SK-N-SH treated with all-trans-retinoic acid at 6 μM for 48 hours (cell line): Measurements from ENCODE around the gene CADM2.

Experiments
- ATAC-seq: fragments of 200-7000 bp; cut with Tn5 transposase; 3 replicates; pipeline ENCODE4 v1.9.1; 2020; ENCODE audit warnings: mild to moderate bottlenecking, moderate library complexity
- ARNTL ChIP-seq: fragments of 450-650 bp; formaldehyde crosslinking; IDR thresholded peaks from 2 replicates; pipeline ENCODE4 v1.5.0; 2020; ENCODE audit warnings: low read depth, mild to moderate bottlenecking, moderate library complexity, borderline replicate concordance
- BACH2 ChIP-seq: fragments of 250-450 bp; sonication (Bioruptor Pico); IDR thresholded peaks from 2 replicates; pipeline ENCODE4 v1.9.0; 2021; ENCODE audit warnings: mild to moderate bottlenecking, borderline replicate concordance
- CSDC2 ChIP-seq: fragments of 250-450 bp; sonication (Bioruptor Pico); IDR thresholded peaks from 2 replicates; pipeline ENCODE4 v1.5.0; 2020; ENCODE audit warnings: mild to moderate bottlenecking, moderate library complexity
- CSRNP3 ChIP-seq: fragments of 250-450 bp; sonication (Bioruptor Pico); IDR thresholded peaks from 2 replicates; pipeline ENCODE4 v1.5.1; 2021; ENCODE audit warnings: mild to moderate bottlenecking, moderate library complexity
- GLIS3 ChIP-seq: fragments of 250-450 bp; sonication (Bioruptor Pico); IDR thresholded peaks from 2 replicates; pipeline ENCODE4 v1.5.0; 2020; ENCODE audit warnings: mild to moderate bottlenecking, moderate library complexity
- ISL1 ChIP-seq: fragments of 250-450 bp; sonication (Bioruptor Pico); IDR thresholded peaks from 2 replicates; pipeline ENCODE4 v2.1.2; 2022; ENCODE audit warnings: mild to moderate bottlenecking, moderate library complexity
- OSR1 ChIP-seq: fragments of 250-450 bp; sonication (Bioruptor Pico); IDR thresholded peaks from 2 replicates; pipeline ENCODE4 v1.8.0; 2022; ENCODE audit warnings: moderate library complexity, mild to moderate bottlenecking, inconsistent platforms
- PATZ1 ChIP-seq: fragments of 250-450 bp; sonication (Bioruptor Pico); IDR thresholded peaks from 2 replicates; pipeline ENCODE4 v1.8.0; 2020; ENCODE audit warnings: mild to moderate bottlenecking, moderate library complexity, borderline replicate concordance
- PPARA ChIP-seq: fragments of 250-450 bp; sonication (Bioruptor Pico); IDR thresholded peaks from 2 replicates; pipeline ENCODE4 v1.5.0; 2020; ENCODE audit warnings: mild to moderate bottlenecking, borderline replicate concordance
- RARB ChIP-seq: fragments of 250-450 bp; sonication (Bioruptor Pico); IDR thresholded peaks from 2 replicates; pipeline ENCODE4 v1.8.0; 2021; ENCODE audit warnings: mild to moderate bottlenecking, moderate library complexity
- SNAI2 ChIP-seq: fragments of 250-450 bp; sonication (Bioruptor Pico); IDR thresholded peaks from 2 replicates; pipeline ENCODE4 v1.5.0; 2020; ENCODE audit warnings: mild to moderate bottlenecking, moderate library complexity
- TCF4 ChIP-seq: fragments of 250-450 bp; sonication (Bioruptor Pico); IDR thresholded peaks from 2 replicates; pipeline ENCODE4 v1.8.0; 2021; ENCODE audit warnings: mild to moderate bottlenecking, moderate library complexity, borderline replicate concordance
- TOX ChIP-seq: fragments of 250-450 bp; sonication (Bioruptor Pico); IDR thresholded peaks from 2 replicates; pipeline ENCODE4 v1.8.0; 2021; ENCODE audit warnings: mild to moderate bottlenecking, moderate library complexity, borderline replicate concordance
- ZC3H10 ChIP-seq: fragments of 250-450 bp; sonication (Bioruptor Pico); IDR thresholded peaks from 2 replicates; pipeline ENCODE4 v1.5.1; 2021; ENCODE audit warnings: mild to moderate bottlenecking, moderate library complexity
- ZFP3 ChIP-seq: fragments of 250-450 bp; sonication (Bioruptor Pico); IDR thresholded peaks from 2 replicates; pipeline ENCODE4 v1.5.0; 2020; ENCODE audit warnings: mild to moderate bottlenecking, moderate library complexity
- ZNF565 ChIP-seq: fragments of 450-650 bp; formaldehyde crosslinking; conservative IDR thresholded peaks from 2 replicates; pipeline ENCODE4 v1.5.0; 2020; ENCODE audit warnings: low read depth, mild to moderate bottlenecking, moderate library complexity
- ZNF70 ChIP-seq: fragments of 450-650 bp; formaldehyde crosslinking; IDR thresholded peaks from 2 replicates; pipeline ENCODE4 v1.5.0; 2020; ENCODE audit warnings: mild to moderate bottlenecking, moderate library complexity
- ZNF8 ChIP-seq: fragments of 450-650 bp; formaldehyde crosslinking; IDR thresholded peaks from 2 replicates; pipeline ENCODE4 v1.5.0; 2020; ENCODE audit warnings: mild to moderate bottlenecking, moderate library complexity
- TF ChIP-seq, protein P1 (sequence below): fragments of 250-450 bp; sonication (Bioruptor Pico); IDR thresholded peaks from 2 replicates; pipeline ENCODE4 v1.8.0; 2021; ENCODE audit warnings: low read depth, mild to moderate bottlenecking, moderate library complexity, borderline replicate concordance
- TF ChIP-seq, protein P2 (sequence below): fragments of 250-450 bp; sonication (Bioruptor Pico); IDR thresholded peaks from 2 replicates; pipeline ENCODE4 v1.5.1; 2020; ENCODE audit warnings: low read depth, mild to moderate bottlenecking, moderate library complexity
- TF ChIP-seq, protein P3 (sequence below): fragments of 250-450 bp; sonication (Bioruptor Pico); IDR thresholded peaks from 2 replicates; pipeline ENCODE4 v1.5.0; 2020; ENCODE audit warnings: mild to moderate bottlenecking, moderate library complexity

CADM2 gene

DNA sequence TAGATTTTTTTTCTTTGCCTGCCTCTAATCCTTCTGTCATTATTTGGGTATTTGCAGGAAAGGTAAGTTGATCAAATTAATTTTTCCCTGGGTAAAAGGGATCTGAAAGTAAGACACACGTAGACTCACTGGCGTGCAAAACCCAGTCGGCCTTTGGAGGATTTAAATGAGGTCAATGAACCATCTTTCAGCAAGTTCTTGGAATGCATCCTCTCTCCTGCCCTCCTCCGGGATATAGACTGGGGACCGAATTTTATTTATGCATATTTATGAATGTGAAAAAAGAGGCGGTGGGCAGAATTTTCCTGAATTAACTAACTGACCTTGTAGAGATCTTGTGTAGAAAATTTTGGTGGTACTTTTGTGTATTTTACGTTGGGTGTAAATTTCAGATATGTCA lies 2.2 kb downstream of the CADM2 start:
- no peak for TF ChIP-seq ZFP3 (CRISPR knock-in tag)
- no peak for ATAC-seq

DNA sequence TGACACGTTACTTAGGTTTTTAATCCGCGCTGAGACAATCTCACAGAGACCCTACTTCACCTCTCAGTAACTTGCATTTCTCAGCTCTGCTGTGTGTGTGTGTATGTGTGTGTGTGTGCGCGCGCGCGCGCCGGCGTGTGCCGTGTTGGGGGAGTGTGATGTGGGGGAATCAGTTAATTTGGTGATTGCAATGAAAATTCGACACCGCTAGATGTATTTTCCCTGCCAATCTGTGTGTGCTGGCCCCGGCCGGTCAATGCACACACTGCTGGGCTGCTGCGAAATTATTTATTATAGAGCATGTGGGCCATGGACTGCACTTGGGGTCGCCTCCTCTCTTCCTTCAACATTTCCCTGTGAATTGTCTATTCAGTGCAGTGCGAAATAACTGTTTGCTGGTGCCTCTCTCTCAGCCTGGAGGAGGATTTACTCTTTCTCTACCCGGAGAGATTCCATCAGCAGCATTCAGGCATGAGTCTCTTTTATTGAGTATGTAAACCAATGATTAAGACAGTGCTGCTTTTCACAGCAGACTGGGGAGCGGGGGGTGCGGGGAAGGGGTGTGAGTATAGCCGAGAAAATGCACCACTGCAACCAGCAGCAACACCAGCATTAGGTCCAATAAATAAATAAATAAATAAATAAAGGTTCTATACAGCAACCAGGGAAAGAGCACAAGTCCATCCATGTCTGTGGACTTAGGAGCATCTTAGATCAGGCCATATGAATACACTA lies 2.9 kb downstream of the CADM2 start:
- ATAC-seq, result no peak
- TF ChIP-seq TCF4 (CRISPR knock-in tag) (no peak), SNAI2 (CRISPR knock-in tag) (no peak), OSR1 (CRISPR knock-in tag) (no peak), PPARA (no peak), GLIS3 (CRISPR knock-in tag) (no peak), ZNF8 (CRISPR knock-in tag) (no peak), BACH2 (CRISPR knock-in tag) (no peak), ZNF70 (no peak), ZNF565 (CRISPR knock-in tag) (no peak), CSDC2 (no peak), ZFP3 (CRISPR knock-in tag) (no peak)
- TF ChIP-seq, protein P1, sequence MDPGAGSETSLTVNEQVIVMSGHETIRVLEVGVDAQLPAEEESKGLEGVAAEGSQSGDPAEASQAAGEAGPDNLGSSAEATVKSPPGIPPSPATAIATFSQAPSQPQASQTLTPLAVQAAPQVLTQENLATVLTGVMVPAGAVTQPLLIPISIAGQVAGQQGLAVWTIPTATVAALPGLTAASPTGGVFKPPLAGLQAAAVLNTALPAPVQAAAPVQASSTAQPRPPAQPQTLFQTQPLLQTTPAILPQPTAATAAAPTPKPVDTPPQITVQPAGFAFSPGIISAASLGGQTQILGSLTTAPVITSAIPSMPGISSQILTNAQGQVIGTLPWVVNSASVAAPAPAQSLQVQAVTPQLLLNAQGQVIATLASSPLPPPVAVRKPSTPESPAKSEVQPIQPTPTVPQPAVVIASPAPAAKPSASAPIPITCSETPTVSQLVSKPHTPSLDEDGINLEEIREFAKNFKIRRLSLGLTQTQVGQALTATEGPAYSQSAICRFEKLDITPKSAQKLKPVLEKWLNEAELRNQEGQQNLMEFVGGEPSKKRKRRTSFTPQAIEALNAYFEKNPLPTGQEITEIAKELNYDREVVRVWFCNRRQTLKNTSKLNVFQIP (CRISPR knock-in tag), result no peak

DNA sequence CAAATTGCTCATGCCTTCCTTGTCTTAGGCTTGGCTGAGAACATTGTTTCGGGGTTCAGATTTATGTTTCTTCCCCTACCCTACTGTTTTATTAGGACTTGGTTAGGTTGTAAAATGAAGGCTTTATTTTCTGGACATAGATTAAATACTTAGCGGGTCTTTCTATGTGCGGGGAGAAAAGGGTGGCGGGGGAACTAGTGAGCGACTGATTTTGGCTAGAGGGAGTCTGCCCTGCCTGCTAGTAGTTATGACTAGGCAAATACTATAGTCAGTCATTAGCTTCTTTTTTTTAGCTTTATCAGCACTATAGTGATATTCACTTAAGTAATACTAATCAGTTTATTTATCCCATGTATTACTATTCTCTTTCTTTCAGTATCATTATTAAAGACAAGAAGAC lies 3.6 kb downstream of the CADM2 start:
- TF ChIP-seq, protein P2, sequence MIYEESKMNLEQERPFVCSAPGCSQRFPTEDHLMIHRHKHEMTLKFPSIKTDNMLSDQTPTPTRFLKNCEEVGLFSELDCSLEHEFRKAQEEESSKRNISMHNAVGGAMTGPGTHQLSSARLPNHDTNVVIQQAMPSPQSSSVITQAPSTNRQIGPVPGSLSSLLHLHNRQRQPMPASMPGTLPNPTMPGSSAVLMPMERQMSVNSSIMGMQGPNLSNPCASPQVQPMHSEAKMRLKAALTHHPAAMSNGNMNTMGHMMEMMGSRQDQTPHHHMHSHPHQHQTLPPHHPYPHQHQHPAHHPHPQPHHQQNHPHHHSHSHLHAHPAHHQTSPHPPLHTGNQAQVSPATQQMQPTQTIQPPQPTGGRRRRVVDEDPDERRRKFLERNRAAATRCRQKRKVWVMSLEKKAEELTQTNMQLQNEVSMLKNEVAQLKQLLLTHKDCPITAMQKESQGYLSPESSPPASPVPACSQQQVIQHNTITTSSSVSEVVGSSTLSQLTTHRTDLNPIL, result no peak
- TF ChIP-seq, protein P1 (CRISPR knock-in tag), result no peak
- TF ChIP-seq CSRNP3 (CRISPR knock-in tag) (no peak), GLIS3 (CRISPR knock-in tag) (no peak), TOX (CRISPR knock-in tag) (no peak), ZFP3 (CRISPR knock-in tag) (no peak), RARB (CRISPR knock-in tag) (no peak), ZNF8 (CRISPR knock-in tag) (no peak), TCF4 (CRISPR knock-in tag) (no peak), ISL1 (CRISPR knock-in tag) (no peak), ARNTL (CRISPR knock-in tag) (no peak), ZNF565 (CRISPR knock-in tag) (no peak), ZC3H10 (no peak), PATZ1 (no peak), PPARA (no peak), SNAI2 (CRISPR knock-in tag) (no peak)
- TF ChIP-seq, protein P3, sequence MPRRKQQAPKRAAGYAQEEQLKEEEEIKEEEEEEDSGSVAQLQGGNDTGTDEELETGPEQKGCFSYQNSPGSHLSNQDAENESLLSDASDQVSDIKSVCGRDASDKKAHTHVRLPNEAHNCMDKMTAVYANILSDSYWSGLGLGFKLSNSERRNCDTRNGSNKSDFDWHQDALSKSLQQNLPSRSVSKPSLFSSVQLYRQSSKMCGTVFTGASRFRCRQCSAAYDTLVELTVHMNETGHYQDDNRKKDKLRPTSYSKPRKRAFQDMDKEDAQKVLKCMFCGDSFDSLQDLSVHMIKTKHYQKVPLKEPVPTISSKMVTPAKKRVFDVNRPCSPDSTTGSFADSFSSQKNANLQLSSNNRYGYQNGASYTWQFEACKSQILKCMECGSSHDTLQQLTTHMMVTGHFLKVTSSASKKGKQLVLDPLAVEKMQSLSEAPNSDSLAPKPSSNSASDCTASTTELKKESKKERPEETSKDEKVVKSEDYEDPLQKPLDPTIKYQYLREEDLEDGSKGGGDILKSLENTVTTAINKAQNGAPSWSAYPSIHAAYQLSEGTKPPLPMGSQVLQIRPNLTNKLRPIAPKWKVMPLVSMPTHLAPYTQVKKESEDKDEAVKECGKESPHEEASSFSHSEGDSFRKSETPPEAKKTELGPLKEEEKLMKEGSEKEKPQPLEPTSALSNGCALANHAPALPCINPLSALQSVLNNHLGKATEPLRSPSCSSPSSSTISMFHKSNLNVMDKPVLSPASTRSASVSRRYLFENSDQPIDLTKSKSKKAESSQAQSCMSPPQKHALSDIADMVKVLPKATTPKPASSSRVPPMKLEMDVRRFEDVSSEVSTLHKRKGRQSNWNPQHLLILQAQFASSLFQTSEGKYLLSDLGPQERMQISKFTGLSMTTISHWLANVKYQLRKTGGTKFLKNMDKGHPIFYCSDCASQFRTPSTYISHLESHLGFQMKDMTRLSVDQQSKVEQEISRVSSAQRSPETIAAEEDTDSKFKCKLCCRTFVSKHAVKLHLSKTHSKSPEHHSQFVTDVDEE, result no peak
- TF ChIP-seq, all 23 proteins: peak for 0
- ATAC-seq, result no peak
